Duodenal mucosa (tissue), 2 donors: ENCODE results near the gene ABCG4.
A peak's percentile ranks its signal among the peaks of the same experiment; 100 is the strongest.
"Not testable (repeated sequence)": the region's sequence is repeated elsewhere in the genome, so short reads cannot be mapped to it uniquely, and the experiment has no call there.

Experiments
- H3K27ac ChIP-seq: one replicate; pipeline ENCODE4 v1.7.0; 2013; ENCODE audit warnings: low read depth, low read length
- H3K27me3 ChIP-seq, 2 donors: one replicate each; pipeline ENCODE4 v1.7.0; 2013; ENCODE audit warnings: low read length in 2 of 2, control low read depth in 1 of 2; ENCODE audit not compliant: insufficient read depth in 2 of 2, control insufficient read depth in 1 of 2
- H3K36me3 ChIP-seq, 2 donors: one replicate each; pipeline ENCODE4 v1.7.0; 2013; ENCODE audit warnings: low read length in 2 of 2, control low read depth in 1 of 2; ENCODE audit not compliant: insufficient read depth in 2 of 2, control insufficient read depth in 1 of 2
- H3K4me1 ChIP-seq, 2 donors: one replicate each; pipeline ENCODE4 v1.7.0; 2013; ENCODE audit warnings: low read length in 2 of 2, control low read depth in 1 of 2; ENCODE audit not compliant: insufficient read depth in 2 of 2, control insufficient read depth in 1 of 2
- H3K4me3 ChIP-seq, 2 donors: one replicate each; pipeline ENCODE4 v1.7.0; 2013; ENCODE audit warnings: low read length in 2 of 2, low read depth in 1 of 2
- H3K9ac ChIP-seq, 2 donors: one replicate each; pipeline ENCODE4 v1.7.0; 2013; ENCODE audit warnings: low read length in 2 of 2, low read depth in 1 of 2
- H3K9me3 ChIP-seq, 2 donors: one replicate each; pipeline ENCODE4 v1.7.0; 2013; ENCODE audit warnings: low read length in 2 of 2, control low read depth in 1 of 2; ENCODE audit not compliant: control insufficient read depth in 1 of 2

Gene ABCG4

GRCh38 chr11:119166368-119167076, 17.7 kb downstream of the ABCG4 start:
- no peaks in the 10 kb centered on the region for H3K9me3 ChIP-seq
- no peak overlapping the region for H3K27ac ChIP-seq
- no peak overlapping the region for H3K9ac ChIP-seq
- H3K4me3 ChIP-seq: no peak overlapping the region
- no peaks in the 10 kb centered on the region for H3K27me3 ChIP-seq
- H3K36me3 ChIP-seq: no peaks in the 10 kb centered on the region
- H3K4me1 ChIP-seq: peaks cover 0 to 10% of the 10 kb centered on the region in 2 donors

GRCh38 chr11:119167077-119167458, 18.2 kb downstream of the ABCG4 start:
- not testable (repeated sequence) for H3K4me1 ChIP-seq, H3K36me3 ChIP-seq, H3K27me3 ChIP-seq, H3K9ac ChIP-seq, H3K4me3 ChIP-seq, H3K9me3 ChIP-seq, H3K27ac ChIP-seq

GRCh38 chr11:119167933-119168332, 19.1 kb downstream of the ABCG4 start:
- Histone ChIP-seq H3K4me3 (no peak overlapping the region), H3K27me3 (no peaks in the 10 kb centered on the region), H3K9me3 (no peaks in the 10 kb centered on the region), H3K4me1 (peaks cover 0 to 10% of the 10 kb centered on the region in 2 donors), H3K9ac (no peak overlapping the region), H3K27ac (no peak overlapping the region), H3K36me3 (no peaks in the 10 kb centered on the region)

- Histone ChIP-seq H3K4me1 (peaks cover 0 to 10% of the 10 kb centered on the region in 2 donors), H3K4me3 (peak within 1 kb of the TSS; percentile 88 to 90), H3K27ac (peak within 1 kb of the TSS; percentile 87), H3K27me3 (no peaks in the 10 kb centered on the region), H3K9ac (peak within 1 kb of the TSS; percentile 78 to 90), H3K36me3 (peaks cover 0 to 2% of the 10 kb centered on the region in 2 donors), H3K9me3 (no peaks in the 10 kb centered on the region)
These were observed 19.8 kb downstream of the ABCG4 start, which contains the start of gene NLRX1 for GRCh38 chr11:119168471-119169281. Gene NLRX1, plus strand, starts transcription at chr11:119168725. Its CDS starts 2,679 bp downstream, at chr11:119171404.

GRCh38 chr11:119169282-119169719, 20.4 kb downstream of the ABCG4 start:
- H3K4me1 ChIP-seq: peaks cover 0 to 10% of the 10 kb centered on the region in 2 donors
- H3K4me3 ChIP-seq: peak overlapping the region; percentile 88 to 90
- peak overlapping the region; percentile 87 for H3K27ac ChIP-seq
- H3K36me3 ChIP-seq: peaks cover 0 to 4% of the 10 kb centered on the region in 2 donors
- no peaks in the 10 kb centered on the region for H3K27me3 ChIP-seq
- H3K9me3 ChIP-seq: no peaks in the 10 kb centered on the region
- peak overlapping the region; percentile 78 to 90 for H3K9ac ChIP-seq

GRCh38 chr11:119172513-119172912, 23.7 kb downstream of the ABCG4 start:
- H3K36me3 ChIP-seq: peaks cover 7 to 15% of the 10 kb centered on the region in 2 donors
- no peak overlapping the region for H3K27ac ChIP-seq
- no peak overlapping the region for H3K4me3 ChIP-seq
- no peaks in the 10 kb centered on the region for H3K9me3 ChIP-seq
- H3K9ac ChIP-seq: no peak overlapping the region
- H3K27me3 ChIP-seq: no peaks in the 10 kb centered on the region
- peaks cover 0 to 10% of the 10 kb centered on the region in 2 donors for H3K4me1 ChIP-seq

- Histone ChIP-seq H3K36me3 (peaks cover 7 to 20% of the 10 kb centered on the region in 2 donors), H3K27me3 (no peaks in the 10 kb centered on the region), H3K9me3 (no peaks in the 10 kb centered on the region), H3K4me1 (peaks cover 0 to 5% of the 10 kb centered on the region in 2 donors), H3K9ac (no peak overlapping the region), H3K4me3 (no peak overlapping the region), H3K27ac (no peak overlapping the region)
These were observed 24.6 kb downstream of the ABCG4 start for GRCh38 chr11:119173453-119173852.

- Histone ChIP-seq H3K4me3 (no peak overlapping the region), H3K9ac (no peak overlapping the region), H3K27ac (no peak overlapping the region), H3K27me3 (no peaks in the 10 kb centered on the region), H3K36me3 (peaks cover 7 to 27% of the 10 kb centered on the region in 2 donors), H3K4me1 (no peaks in the 10 kb centered on the region), H3K9me3 (no peaks in the 10 kb centered on the region)
These were observed 26.7 kb downstream of the ABCG4 start for GRCh38 chr11:119175493-119176077.

- H3K27me3 ChIP-seq: no peaks in the 10 kb centered on the region
- H3K27ac ChIP-seq: no peak overlapping the region
- H3K36me3 ChIP-seq: peaks cover 7 to 27% of the 10 kb centered on the region in 2 donors
- H3K4me3 ChIP-seq: no peak overlapping the region
- H3K4me1 ChIP-seq: peaks cover 5 to 7% of the 10 kb centered on the region in 2 donors
- no peak overlapping the region for H3K9ac ChIP-seq
- no peaks in the 10 kb centered on the region for H3K9me3 ChIP-seq
These were observed 29.4 kb downstream of the ABCG4 start for GRCh38 chr11:119178166-119178680.

GRCh38 chr11:119179342-119179741, 30.5 kb downstream of the ABCG4 start:
- H3K9ac ChIP-seq: no peak overlapping the region
- H3K4me3 ChIP-seq: no peak overlapping the region
- H3K36me3 ChIP-seq: peaks cover 10 to 27% of the 10 kb centered on the region in 2 donors
- no peaks in the 10 kb centered on the region for H3K27me3 ChIP-seq
- no peaks in the 10 kb centered on the region for H3K9me3 ChIP-seq
- no peak overlapping the region for H3K27ac ChIP-seq
- peaks cover 10% of the 10 kb centered on the region in 2 donors for H3K4me1 ChIP-seq
